ENCODE results near the gene MYO1H. TPM values are rescaled to one million over a fixed set of nuclear protein-coding genes. Genes with fewer than 3 reads are reported as not detected.

MYO1H gene
- total and polyA plus RNA-seq, 2 of the 13 experiments (the other 11 are each of a cell fraction or from before 2014, with no cell fraction given), result not detected

- WGBS (ENCODE audit: low lambda C conversion rate), result 85% methylated on average over 1 of the region's 1 CpG
- FAIRE-seq (no peak), DNase-seq (ENCODE audit: low spot score) (no peak), ATAC-seq (no peak)
- H3K27ac ChIP-seq (ENCODE audit: extremely low read length, insufficient read depth, low read length), result peak overlapping the region; percentile 77
- peak overlapping the region in 1 of 3 experiments; percentile 41; a peak in 1 of 6 replicates for H3K4me3 ChIP-seq (replicated peaks in 1 of 3; ENCODE audit: insufficient read depth in 1 of 3, low read depth in 2 of 3, low read length in 3 of 3)
- no peaks in the 10 kb centered on the region for H4K20me1 ChIP-seq (ENCODE audit: insufficient read depth, low read length)
- CTCF ChIA-PET (ENCODE audit: low intra/inter-chr PET ratio, low total read pairs), result no interaction called here
- POLR2A ChIA-PET, result interaction anchor here (0.7 to 2.4 kb wide), 5 partner anchors 15 to 80 kb away, joined by 3 to 18 read pairs (median 3); partner anchors contain the start of genes KCTD10, MMAB, MVK and UBE3B
- no peaks in the 10 kb centered on the region for H3K27me3 ChIP-seq (ENCODE audit: control insufficient read depth in 1 of 2, insufficient read depth in 2 of 2, low read length in 2 of 2)
- peaks cover 10 to 39% of the 10 kb centered on the region in 2 experiments for H3K36me3 ChIP-seq (replicated peaks in 1 of 2; ENCODE audit: control insufficient read depth in 1 of 2, insufficient read depth in 2 of 2, low read length in 2 of 2)
- no peaks in the 10 kb centered on the region for H3K79me2 ChIP-seq (ENCODE audit: insufficient read depth, low read length)
- H2AFZ ChIP-seq (ENCODE audit: low read length), result no peak overlapping the region
- no TSS peak for BruUV-seq (replicated peaks)
- TF ChIP-seq SCMH1 (CRISPR knock-in tag; IDR thresholded peaks at IDR 0.05; ENCODE audit: borderline replicate concordance), result no peak
- TF ChIP-seq ZNF121 (CRISPR knock-in tag; IDR thresholded peaks at IDR 0.05), result peak; percentile 29; the same call in 1 of the 2 replicates
- no peak for TF ChIP-seq NR2F6 (IDR thresholded peaks at IDR 0.05)
- TF ChIP-seq NR2F6 (CRISPR knock-in tag; IDR thresholded peaks at IDR 0.05), result no peak
- no peak for TF ChIP-seq ATF3 (CRISPR knock-in tag; IDR thresholded peaks at IDR 0.05)
- no peak for TF ChIP-seq CENPX (CRISPR knock-in tag; IDR thresholded peaks at IDR 0.05)
- no peak for TF ChIP-seq THYN1 (CRISPR knock-in tag; IDR thresholded peaks at IDR 0.05; ENCODE audit: borderline replicate concordance, low read depth)
- no peak for TF ChIP-seq SIX1 (CRISPR knock-in tag; IDR thresholded peaks at IDR 0.05; ENCODE audit: borderline replicate concordance)
- TF ChIP-seq ZNF768 (CRISPR knock-in tag; IDR thresholded peaks at IDR 0.05), result peak; percentile 86
- no peak for TF ChIP-seq FLYWCH1 (CRISPR knock-in tag; IDR thresholded peaks at IDR 0.05)
- peak overlapping the region; percentile 52; the same call in 1 of the 2 replicates for H3K4me2 ChIP-seq (ENCODE audit: low read depth, low read length)
- in situ Hi-C loops (cut with HindIII; ENCODE audit: extremely low pct_ligation_motif_present, low pct_unique_long_range_greater_than_20kb), result no loop called here
- peaks cover 26% of the 10 kb centered on the region for H3K4me1 ChIP-seq (ENCODE audit: insufficient read depth, low read length)
- intact Hi-C loops (cut with micrococcal nuclease; ENCODE audit: unreplicated experiment), result loop anchor here (1.0 to 2.0 kb wide), 2 partner anchors 17 to 66 kb away; partner anchors contain the start of genes KCTD10 and UBE3B
- no peak overlapping the region for H3K9ac ChIP-seq (ENCODE audit: insufficient read depth, low read depth, low read length)
- no peaks in the 10 kb centered on the region for H3K9me3 ChIP-seq (ENCODE audit: low read length)
Observed at GRCh38 chr12:109493938-109494337, 146.2 kb downstream of the MYO1H start.

Measured in HepG2 (cell line).